Colon (tissue), 2 donors: Measurements from ENCODE around the gene MYBPHL.

Source experiments
- FAIRE-seq: peaks from 2 replicates; lab custom pipeline; 2012; peaks lifted over from hg19 to GRCh38; lab: Jason Lieb, UNC
- donor health status: control.
- donor health status: control.

Gene MYBPHL, protein sequence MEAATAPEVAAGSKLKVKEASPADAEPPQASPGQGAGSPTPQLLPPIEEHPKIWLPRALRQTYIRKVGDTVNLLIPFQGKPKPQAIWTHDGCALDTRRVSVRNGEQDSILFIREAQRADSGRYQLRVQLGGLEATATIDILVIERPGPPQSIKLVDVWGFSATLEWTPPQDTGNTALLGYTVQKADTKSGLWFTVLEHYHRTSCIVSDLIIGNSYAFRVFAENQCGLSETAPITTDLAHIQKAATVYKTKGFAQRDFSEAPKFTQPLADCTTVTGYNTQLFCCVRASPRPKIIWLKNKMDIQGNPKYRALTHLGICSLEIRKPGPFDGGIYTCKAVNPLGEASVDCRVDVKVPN

DNA sequence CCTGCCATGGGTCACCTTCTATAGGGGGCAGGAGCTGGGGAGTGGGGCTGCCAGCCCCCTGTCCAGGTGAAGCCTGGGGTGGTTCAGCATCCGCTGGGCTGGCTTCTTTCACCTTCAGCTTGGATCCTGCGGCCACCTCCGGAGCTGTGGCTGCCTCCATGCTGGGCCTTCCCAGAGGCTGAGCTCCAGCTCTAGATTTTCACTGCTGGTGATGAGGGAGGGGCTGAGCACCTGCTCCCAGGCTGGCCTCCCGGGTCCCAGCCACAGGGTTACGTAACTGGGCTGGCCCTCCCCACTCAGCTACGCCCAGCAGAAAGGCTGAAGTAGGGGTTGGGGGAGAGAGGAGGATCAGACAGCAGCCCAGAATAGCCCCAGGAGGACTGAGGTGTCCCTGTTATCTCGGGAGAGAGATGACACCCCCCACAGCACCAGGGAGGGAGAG, at the start of gene MYBPHL:
MYBPHL (minus strand) TSS at position 180 of the 442 bp plus-strand sequence; CDS start at position 160, 20 bp downstream.
- FAIRE-seq, result no peak

DNA sequence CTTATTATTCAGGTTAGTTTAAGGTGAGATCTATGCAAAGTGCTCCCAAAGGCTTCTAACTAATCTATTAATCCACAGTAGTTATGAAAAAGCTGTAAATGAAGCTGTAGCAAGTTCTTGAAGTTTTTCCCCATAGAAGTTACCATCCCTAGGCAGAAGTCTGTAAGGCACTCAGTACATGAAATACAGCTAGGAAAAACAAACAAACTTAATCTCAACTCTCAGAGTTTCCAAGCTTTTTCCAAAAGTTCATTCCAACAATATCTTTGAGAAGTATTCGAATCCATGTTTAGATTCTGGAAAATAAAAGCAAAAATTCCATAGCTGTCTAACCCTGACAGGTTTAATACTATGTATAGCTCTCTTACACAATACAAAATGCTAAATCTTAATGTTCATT, 49.7 kb upstream of the MYBPHL start:
- FAIRE-seq, result no peak

DNA sequence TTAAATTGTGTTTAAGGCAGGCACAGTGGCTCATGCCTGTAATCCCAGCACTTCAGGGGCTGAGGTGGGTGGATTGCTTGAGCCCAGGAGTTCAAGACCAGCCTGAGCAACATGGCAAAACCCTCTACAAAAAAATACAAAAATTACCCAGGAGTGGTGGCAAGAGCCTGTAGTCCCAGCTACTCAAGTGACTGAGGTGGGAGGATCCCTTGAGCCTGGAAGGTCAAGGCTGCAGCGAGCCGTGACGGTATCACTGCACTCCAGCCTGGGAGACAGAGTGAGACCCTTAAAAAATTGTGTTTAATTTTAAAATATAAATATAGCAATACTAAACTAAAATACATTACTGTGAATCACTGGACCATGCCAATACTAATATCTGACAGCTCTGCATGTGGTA, 48.1 kb upstream of the MYBPHL start:
- no peak for FAIRE-seq

DNA sequence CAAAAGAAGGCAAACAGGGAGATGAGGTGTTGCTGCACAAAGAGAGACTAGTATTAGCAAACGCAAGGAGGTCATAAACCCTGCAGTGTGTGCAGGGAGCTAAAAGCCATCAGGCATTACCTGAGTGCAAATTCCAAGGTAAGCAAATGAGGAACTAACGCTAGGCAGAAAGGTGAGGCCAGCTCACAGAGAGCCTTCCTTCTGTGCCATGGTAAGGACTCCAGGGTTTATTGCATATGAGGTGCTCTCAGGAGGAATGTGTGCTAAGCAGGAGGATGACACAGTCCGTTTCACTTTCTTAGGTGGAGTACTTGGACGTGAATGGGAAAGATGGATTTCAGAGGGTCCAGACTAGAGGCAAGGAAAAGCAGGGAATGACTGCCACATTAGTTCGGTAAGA, 44.6 kb upstream of the MYBPHL start:
- no peak for FAIRE-seq

DNA sequence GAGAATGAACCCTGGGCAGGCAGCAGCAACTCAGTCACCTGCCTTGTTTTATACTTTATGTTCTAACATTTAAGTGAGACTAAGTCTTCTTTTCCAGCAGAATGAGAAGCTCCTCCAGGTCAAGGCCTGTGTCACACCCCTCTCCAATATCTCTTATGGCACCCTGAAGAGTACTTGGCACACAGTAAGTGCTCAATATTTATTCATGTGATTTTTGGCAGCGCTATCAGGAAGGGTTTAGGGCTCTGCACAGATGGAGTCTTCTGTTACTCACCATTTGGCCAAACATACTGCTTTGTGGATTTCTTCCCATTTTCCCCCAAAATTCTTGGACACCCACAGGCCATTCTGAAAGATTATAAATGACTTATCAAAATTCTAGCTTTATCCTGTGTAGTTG, 43.8 kb upstream of the MYBPHL start:
- no peak for FAIRE-seq

DNA sequence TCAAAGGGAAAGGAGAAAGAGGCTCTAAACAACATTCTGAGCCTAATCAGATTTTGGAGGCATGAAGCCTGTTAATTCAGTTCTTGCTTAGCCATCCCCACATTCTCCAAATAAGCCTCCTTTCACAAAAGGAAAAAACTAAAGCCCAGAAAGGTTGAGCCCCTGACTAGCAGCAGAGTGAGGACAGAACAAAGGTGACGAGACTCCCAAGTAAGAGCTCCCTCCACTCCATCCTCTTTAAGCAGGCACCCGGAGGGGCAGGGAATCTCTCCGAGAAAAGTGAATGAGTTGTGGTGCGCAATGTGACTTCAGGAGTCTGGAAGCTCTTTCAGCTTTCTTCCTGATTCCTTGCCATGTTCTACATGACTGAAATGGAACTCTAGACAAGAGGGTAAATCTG, 43.4 kb upstream of the MYBPHL start:
- FAIRE-seq, result no peak

DNA sequence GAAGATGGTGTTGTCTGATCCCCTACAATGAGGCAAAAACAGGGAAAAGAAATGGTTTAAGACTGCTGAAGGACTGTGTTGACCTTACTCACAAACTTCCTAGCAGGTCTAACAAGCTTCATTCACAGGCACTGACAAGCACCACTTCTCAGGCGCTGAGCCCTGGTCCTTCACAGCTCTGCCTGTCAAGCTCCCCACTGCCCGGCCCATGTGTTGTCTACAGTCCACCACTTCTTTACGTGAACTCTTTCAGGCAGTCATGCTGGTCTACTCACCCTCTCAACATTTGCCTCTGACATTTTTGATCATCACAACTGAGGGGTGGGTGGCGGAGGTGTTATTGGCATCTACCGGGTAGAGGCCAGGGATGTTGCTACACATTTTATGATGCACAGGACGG, 40.7 kb upstream of the MYBPHL start:
- FAIRE-seq, result no peak

DNA sequence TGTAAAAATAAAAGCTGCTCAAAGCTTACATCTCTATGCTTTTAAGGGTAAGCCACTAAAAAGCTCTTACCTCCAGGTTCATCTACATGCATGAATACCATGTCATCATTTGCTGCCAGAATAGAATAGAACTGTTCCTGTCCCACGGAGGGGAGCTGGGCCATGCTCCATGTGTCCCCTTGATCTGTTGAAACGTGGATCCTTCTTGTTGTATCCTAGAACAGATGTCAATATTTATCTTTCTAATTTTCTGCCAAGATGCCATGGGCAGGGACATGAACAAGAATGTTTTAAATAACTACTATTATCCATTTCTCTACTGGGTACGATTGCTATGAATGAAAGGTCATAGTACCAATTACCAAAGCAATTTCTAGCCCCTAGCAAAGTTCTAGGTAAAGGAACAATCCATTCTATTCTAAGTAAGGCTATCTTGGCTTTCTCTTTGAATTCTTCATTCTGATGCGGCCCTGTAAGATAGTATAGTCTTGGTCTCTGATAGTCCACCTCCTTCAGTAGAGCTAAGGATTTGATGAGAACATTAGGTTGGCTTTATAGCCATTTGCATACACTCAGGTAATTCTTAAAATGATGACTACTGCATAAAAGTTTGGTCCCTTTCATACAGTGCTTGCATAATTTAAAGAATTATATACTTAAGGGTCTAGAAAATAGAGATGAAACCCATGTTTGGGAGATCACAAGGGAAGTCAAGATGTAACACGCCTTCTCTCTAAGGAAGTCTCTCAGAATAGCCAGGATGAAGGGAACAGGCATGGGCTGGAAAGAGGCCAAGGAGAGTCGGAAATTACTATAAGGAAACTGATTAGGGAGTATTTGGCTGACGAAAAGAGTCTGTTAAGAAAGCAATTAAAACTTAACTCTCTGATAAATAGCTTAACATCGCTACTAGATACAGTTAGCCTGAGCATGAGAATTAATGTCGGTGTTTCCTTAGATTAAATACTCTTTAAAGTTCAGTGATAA, 35.4 kb upstream of the MYBPHL start:
- FAIRE-seq, result no peak

DNA sequence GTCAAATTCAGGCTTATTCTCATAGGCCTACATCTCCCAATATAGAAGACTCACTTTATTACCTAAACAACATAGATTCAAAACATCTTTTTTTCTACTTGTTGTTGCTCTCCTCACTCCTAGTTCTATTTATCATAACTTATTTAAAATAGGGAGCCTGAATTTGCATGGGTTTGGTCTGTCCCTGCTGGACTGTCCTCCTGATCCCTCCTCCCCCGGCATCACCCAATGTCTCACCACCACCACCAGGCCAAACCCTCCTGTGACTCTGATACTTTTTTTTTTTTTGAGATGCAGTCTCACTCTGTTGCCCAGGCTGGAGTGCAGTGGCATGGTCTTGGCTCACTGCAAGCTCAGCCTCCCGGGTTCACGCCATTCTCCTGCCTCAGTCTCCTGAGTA, 31.8 kb upstream of the MYBPHL start:
- FAIRE-seq, result no peak

DNA sequence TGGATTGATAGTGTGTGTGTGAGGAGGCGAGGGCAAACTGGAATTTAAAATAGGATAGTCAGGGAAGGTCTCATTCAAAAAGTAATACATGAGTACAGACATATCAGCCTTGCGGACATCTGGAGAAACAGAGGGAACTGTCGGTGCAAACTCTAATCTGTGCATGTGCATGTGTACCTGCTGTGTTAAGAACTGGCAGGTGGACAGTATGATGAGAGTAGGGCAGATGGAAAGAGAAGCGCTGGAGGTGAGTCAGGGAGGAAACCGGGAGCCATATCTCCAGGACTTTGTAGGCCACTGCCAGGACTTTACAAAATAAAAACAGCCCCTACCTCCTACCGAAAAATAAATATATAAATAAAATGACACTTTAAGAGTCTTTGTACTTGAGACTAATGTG, 31.3 kb upstream of the MYBPHL start:
- no peak for FAIRE-seq

DNA sequence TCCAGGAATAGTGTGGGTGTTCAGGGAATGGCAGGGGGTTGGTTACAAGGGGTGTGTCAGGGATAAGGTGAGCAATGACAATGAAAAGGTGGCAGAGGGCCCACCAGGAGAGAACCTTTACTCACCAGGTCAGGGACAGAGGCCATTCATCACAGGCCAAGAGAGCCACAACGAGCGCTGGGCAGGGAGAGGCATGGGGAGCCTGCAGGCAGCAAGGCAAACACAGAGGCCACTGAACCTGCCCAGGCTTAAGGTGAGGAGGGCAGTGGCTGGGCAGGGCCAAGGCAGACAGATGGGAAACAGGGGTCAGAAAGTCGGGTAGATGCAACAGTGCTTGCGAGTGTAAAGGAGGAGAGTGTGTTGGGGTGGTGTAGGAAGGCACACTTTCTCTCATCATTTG, 28.3 kb upstream of the MYBPHL start:
- FAIRE-seq, result no peak

DNA sequence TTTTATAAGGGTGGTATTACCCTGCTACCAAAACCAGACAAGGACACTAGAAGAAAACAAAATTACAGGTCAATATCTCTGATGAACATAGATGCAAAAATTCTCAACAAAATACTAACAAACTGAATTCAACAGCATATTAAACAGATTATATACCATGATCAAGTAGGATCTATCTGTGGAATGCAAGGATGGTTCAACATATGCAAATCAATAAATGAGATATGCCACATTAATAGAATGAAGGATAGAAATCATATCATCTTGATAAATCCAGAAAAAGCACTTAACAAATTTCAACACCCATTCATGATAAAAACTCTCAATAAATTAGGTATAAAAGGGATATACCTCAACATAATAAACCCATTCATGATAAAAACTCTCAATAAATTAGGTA, 24.3 kb upstream of the MYBPHL start:
- peak; percentile 76 for FAIRE-seq

DNA sequence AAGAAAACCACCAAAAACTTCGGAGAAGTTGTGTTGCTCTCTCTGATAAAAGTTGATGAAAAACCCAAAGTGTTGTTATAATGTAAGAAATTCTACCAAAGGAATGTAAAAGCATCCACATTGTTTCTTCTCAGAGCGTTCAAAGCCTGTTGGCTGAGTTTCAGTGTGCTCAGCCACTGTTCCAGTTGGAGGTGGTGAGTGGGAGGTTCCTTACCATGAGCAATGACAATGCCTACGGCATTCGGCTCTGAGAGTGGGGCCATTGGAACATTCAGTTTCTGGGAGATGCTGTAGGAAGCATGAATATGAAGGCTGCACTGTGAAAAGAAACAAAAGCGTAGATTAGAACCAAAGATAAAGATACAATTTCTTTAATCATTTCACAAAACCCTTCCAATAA, 20.5 kb upstream of the MYBPHL start:
- no peak for FAIRE-seq

DNA sequence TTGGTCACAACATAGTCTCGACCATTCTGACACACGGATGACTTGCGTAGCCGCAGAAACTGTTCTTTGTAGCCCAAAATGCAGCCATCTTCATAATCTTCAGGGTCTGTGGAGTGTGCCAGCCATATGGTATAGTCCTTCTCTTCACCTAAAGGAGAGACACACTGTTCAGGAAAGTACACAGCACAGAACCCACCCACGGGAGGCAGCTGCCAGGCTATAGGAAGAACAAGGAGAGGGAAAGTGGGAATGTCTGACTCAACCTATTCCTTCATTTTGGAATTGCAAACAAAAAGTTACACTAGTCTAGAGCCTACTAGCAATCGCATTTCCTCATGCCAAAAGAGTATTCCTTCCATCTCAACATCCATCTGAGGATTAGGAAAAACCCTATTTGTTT, 16.2 kb upstream of the MYBPHL start:
- no peak for FAIRE-seq

DNA sequence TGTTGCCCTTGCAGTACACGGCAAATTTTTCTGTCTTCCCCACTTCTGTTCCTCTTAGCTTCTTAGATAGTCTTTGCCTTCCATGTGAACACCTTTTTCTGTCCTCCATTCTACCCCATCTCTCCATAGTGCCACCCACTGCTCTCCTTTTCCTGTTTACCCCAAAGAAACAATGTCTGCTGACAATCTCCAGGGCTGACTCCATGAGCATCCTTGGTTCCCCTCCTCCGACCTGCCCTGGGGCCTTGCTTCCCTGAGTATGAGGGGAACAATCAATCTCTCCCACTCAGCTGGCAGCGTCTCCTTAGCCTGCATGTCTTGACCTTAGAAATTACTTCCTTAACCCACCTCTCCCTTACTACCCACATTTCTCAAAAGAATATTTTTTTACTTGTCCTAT, 12.3 kb upstream of the MYBPHL start:
- FAIRE-seq, result no peak

DNA sequence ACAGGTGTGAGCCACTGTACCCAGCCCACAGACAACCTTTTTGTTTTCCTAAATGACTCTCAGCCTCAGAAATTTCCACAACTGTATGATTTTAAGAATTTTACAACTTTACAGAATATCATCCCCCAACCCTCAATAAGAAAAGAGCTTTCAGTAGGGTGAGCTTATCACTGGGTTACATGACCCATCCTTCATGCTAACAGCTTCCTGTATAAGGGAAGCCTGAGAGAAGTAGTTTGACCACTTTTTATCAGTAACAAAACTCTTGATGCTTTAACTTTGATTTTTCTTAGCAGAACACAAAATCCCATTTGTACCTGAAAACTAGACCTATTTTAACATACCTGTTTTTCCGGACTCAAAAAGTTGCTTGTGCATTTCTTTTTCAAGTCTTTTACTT, 9.7 kb upstream of the MYBPHL start:
- FAIRE-seq, result no peak

DNA sequence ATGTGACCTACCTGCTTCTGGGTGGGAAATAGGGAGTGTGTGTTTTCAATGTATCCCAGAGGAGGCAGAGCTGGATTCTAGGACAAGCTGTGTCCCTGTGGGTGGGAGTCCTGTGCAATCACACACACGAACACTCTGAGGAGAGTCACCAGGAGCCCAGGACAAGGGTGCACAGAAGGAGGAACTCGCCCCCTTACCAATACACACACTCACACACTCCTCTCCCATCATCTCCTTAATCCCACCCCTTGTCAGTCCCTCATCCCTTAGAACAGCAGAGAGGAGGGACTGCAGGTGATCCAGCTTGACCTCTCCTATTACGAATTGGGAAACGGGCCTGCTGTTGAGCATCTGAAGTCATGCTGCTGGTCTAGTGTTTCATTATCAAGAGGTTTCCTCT, 8.5 kb upstream of the MYBPHL start:
- no peak for FAIRE-seq

DNA sequence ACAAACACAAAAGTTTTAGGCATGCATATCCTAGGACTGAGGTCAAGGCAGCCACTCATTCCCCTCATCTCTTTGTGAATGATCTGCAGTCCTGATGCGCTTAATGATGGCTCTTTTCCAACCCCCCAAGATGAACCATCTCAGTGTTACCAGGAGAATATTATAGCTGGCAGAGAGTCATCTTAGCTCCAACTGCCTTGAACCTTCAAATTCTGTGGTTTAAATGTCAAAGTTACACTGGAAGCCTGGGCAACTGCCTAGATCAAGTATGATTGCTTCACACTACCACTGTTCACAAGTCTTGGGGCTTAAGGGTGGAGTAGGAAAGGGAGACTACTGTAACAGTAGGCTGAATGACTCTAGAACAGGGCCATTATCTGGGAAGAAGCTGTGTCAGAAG, 8.0 kb upstream of the MYBPHL start:
- FAIRE-seq, result no peak

DNA sequence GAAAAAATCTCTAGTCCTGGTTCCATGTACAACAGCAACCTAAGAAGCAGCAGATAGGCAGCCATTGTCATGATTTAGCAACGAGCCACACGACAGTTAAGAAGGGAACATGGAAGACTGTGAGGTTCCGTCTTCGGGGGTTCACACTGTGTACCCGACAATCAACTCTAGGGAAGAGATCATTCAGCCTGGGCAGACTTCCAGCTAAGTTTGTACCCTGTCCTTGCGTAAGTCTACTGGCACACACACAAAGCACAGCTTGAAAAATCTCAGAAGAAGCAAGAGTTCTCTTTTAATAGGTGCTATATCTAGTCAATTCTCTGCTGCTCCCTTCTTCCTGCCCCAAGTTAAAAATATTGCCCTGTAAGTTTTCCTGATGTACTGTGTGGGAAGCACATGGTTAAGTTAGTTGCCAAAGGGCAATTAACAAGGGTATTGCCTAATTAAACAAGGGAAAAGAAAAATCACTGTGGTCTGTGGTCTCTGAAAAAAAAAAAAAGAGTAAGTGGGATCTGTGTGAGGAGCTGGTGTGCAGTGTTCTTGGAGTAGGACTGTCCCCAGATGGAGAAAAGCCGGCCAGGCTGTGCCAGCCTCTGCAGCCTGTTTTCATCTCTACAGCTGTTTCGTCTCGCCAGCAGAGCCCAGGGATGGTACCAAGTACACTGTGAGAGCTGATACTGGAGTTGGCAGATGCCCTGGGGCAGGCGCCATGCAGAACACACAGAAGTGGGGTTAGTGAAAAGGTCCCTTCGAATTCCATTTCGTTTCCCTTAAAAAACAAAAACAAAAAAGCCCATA, 6.4 kb upstream of the MYBPHL start:
- no peak for FAIRE-seq

DNA sequence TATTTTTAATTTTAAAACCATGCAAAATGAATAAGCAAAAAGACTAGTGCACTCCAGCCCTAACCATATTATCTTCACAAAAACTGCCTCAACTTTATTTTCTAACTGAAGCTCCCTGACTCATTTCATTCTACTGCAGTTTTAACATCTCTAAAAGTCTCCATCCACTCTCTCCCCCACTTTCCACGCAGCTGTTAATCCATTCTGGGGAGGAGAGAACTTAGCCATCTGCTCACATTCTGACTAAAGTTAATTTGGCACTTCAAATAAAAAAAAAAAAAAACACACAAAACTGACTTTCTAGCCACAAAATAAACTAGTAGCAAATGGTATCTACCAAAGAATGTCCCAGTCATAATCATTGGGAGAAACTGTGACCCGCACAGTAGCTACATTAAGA, 5.4 kb upstream of the MYBPHL start:
- no peak for FAIRE-seq

DNA sequence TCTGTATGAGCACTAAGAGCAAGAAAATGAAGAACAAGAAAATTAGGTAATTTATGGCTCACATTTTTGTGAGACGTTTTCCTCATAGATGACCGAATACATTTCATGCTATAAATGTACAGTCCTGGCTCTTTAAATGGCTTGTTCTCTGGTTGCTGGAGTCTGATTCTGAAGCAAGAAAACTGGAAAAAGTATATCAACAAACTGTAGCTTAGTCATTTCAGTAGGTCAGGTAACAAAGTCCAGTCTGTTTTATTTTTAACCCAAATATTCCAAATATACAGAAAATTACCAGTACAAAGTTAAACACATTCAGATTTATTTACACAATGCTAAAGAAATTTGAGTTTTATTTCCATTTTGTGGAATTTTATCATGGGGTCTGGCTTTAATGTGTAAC, 2.5 kb upstream of the MYBPHL start:
- no peak for FAIRE-seq

DNA sequence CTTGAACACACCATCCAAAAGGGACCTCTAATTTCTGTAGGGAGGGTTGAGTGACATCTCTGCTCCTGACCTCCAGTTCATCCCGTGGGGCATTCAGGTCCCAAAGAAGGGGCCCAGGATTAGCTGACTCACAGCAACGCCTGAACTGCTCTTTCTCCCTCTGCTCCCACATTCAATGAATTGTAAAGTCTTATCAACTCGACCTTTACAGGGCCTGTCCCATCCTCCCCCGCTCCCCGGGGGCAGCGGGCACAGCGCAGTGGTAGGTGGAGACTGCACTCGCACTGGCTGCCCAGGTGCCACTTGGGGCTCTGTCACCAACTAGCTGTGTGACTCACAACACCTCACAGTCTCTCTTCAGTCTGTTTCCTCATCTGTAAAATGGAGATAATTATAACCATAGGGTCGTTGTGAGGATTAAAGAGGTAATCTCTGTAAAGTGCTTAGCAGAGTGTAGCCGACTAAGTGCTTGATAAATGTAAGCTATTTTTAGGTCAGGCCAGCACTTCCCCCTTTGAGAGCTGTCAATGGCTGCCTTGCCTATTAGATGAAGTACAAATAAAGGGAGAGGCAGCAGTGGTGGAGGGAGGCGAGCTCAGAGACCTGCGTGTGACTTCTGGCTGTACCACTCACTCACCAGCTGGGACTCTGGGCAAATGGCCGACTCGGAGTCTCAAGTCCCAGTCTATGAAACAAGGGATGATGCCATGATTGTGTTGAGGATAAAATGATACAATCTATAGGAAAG, 637 bp upstream of the MYBPHL start:
- FAIRE-seq, result no peak
